GM12872 (cell line): ENCODE data around the gene MAP1S.

Experiments used
- CTCF ChIP-seq: IDR thresholded peaks from 3 replicates; pipeline ENCODE4 v1.5.1; 2011; ENCODE audit warnings: low read depth, mild to moderate bottlenecking, low read length, moderate library complexity; ENCODE audit not compliant: insufficient read depth

The MAP1S gene, protein sequence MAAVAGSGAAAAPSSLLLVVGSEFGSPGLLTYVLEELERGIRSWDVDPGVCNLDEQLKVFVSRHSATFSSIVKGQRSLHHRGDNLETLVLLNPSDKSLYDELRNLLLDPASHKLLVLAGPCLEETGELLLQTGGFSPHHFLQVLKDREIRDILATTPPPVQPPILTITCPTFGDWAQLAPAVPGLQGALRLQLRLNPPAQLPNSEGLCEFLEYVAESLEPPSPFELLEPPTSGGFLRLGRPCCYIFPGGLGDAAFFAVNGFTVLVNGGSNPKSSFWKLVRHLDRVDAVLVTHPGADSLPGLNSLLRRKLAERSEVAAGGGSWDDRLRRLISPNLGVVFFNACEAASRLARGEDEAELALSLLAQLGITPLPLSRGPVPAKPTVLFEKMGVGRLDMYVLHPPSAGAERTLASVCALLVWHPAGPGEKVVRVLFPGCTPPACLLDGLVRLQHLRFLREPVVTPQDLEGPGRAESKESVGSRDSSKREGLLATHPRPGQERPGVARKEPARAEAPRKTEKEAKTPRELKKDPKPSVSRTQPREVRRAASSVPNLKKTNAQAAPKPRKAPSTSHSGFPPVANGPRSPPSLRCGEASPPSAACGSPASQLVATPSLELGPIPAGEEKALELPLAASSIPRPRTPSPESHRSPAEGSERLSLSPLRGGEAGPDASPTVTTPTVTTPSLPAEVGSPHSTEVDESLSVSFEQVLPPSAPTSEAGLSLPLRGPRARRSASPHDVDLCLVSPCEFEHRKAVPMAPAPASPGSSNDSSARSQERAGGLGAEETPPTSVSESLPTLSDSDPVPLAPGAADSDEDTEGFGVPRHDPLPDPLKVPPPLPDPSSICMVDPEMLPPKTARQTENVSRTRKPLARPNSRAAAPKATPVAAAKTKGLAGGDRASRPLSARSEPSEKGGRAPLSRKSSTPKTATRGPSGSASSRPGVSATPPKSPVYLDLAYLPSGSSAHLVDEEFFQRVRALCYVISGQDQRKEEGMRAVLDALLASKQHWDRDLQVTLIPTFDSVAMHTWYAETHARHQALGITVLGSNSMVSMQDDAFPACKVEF

GRCh38 chr19:17718947-17719711 is at the start of gene MAP1S:
Gene MAP1S (plus strand): TSS chr19:17719480. CDS start chr19:17719503, 23 bp downstream.
- no peak for TF ChIP-seq CTCF

DNA sequence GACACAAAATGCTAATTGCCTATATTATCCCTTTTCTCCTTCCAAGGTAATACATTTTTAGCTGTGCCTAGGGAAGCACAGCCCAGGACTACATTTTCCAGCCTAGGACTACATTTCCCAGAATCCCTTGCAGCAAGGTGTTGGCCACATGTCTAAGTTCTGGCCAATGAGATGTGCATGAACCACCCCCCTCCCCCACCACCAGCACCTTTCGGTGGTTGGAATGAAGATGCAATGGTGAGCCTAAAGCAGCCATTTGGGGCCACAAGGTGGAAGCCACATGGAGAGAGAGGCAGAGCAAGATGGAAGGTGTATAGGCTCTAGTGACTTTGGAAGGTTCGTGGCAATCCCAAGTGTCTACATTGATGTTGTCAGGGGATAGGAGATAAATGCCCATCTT is 47.4 kb upstream of the MAP1S start:
- TF ChIP-seq CTCF, result no peak

DNA sequence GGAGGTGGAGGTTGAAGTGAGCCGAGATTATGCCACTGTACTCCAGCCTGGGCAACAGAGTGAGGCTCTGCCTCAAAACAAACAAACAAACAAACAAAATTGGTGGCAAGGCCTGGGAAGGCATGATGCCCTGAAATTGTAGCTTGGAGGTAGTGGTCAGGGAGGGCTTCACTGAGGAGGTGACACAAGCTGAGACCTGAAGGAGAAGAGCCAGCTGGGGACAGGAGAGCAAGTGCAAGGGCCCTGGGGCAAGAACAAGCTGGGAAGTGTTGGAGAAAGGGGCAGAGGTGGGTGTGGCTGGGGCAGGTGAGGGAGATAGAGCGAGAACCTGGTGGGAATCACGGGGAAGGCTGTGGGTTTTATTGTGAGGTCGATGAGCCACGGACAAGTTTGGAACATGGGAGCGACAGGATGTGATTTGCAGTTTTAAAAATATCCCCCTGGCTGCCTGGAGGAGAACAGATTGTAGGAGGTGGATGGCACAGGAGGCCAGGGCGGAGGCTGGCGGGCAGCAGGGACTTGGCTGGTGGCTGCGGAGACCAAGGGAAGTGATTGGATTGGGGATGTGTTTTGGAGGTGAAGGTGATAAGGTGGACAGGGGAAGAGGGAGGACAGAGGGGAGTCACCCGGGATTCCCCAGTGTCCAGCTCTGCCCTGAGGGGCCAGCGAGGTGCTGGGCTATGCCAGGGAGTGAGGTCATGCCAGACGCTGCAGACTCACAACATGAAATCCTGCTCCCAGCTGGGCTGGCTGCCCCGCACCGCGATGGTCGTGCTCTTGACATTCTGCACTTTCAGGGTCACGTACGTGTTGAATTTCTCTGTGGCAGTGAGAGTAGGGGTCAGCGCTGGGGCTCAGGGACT is 45.1 kb upstream of the MAP1S start:
- no peak for TF ChIP-seq CTCF

GRCh38 chr19:17676295-17676694 is 43.0 kb upstream of the MAP1S start:
- no peak for TF ChIP-seq CTCF

DNA sequence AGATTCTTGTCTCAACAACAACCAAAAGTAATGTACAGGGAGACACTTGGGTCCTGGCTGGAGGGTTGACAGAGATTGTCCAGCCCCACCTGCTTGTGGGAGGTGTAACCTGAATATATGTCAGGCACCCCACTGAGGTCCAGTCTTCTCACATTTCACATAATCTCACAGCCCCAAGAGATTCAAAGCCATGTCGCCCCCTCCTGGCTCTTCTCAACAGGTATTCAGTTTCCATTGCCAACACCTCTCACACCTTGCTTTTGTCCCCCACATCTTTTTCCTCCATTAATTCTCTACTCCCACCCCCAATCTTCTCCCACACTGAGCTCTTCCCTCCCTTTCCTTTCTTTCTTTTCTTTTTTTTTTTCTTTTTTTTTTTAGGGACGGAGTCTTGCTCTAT is 42.3 kb upstream of the MAP1S start:
- TF ChIP-seq CTCF, result peak; percentile 41; the same call in 2 of the 3 replicates

- no peak for TF ChIP-seq CTCF
These were observed 40.4 kb upstream of the MAP1S start for GRCh38 chr19:17678836-17679235.
